ENCODE results near the gene NT5DC1.

DNA sequence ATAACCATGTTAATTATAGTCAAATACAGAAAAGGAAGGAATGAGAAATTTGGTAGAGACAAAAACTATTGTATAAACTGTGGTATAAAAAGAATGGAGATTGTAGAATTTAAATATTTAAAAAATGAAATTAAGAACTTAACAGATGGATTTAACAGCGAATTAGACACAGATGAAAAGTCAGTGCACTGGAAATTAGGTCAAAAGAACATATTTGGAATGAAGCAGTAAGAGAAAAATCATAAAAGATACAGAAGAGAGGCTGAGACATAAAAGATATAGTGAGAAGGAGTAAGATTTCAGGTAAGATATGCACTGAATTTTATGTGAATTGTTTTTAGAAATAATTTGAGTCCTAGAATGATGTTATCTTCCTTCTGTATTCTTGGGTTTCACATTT, 139.2 kb downstream of the NT5DC1 start:
- TF ChIP-seq, protein P1, sequence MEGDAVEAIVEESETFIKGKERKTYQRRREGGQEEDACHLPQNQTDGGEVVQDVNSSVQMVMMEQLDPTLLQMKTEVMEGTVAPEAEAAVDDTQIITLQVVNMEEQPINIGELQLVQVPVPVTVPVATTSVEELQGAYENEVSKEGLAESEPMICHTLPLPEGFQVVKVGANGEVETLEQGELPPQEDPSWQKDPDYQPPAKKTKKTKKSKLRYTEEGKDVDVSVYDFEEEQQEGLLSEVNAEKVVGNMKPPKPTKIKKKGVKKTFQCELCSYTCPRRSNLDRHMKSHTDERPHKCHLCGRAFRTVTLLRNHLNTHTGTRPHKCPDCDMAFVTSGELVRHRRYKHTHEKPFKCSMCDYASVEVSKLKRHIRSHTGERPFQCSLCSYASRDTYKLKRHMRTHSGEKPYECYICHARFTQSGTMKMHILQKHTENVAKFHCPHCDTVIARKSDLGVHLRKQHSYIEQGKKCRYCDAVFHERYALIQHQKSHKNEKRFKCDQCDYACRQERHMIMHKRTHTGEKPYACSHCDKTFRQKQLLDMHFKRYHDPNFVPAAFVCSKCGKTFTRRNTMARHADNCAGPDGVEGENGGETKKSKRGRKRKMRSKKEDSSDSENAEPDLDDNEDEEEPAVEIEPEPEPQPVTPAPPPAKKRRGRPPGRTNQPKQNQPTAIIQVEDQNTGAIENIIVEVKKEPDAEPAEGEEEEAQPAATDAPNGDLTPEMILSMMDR (IDR thresholded peaks at IDR 0.05) = no peak
- TF ChIP-seq POLR2A (IDR thresholded peaks at IDR 0.05) = no peak
